ENCODE results near the gene GSC. TPM values are rescaled to one million over a fixed set of nuclear protein-coding genes. Genes with fewer than 3 reads are reported as not detected.

Gene GSC
- total RNA-seq, 1 donor from 2014 or later: not detected

GRCh38 chr14:94774344-94775090 lies 4.6 kb upstream of the GSC start:
- Mint-ChIP-seq H3K36me3 (ENCODE audit: low read depth, unreplicated experiment) (no peaks in the 10 kb centered on the region), H3K27me3 (ENCODE audit: unreplicated experiment) (peaks cover 25% of the 10 kb centered on the region), H3K4me1 (ENCODE audit: unreplicated experiment) (peaks cover 26% of the 10 kb centered on the region), H3K4me3 (ENCODE audit: unreplicated experiment) (no peak overlapping the region), H3K9me3 (ENCODE audit: unreplicated experiment) (no peaks in the 10 kb centered on the region), H3K27ac (ENCODE audit: unreplicated experiment) (no peak overlapping the region)
- no peak for TF ChIP-seq CTCF (IDR thresholded peaks at IDR 0.05; ENCODE audit: unreplicated experiment)
- DNase-seq (ENCODE audit: low spot score): no peak

- H3K27me3 Mint-ChIP-seq (ENCODE audit: unreplicated experiment): peaks cover 27% of the 10 kb centered on the region
- H3K36me3 Mint-ChIP-seq (ENCODE audit: low read depth, unreplicated experiment): no peaks in the 10 kb centered on the region
- DNase-seq (ENCODE audit: low spot score): peak; percentile 26
- H3K9me3 Mint-ChIP-seq (ENCODE audit: unreplicated experiment): no peaks in the 10 kb centered on the region
- no peak for TF ChIP-seq CTCF (IDR thresholded peaks at IDR 0.05; ENCODE audit: unreplicated experiment)
- no peak overlapping the region for H3K27ac Mint-ChIP-seq (ENCODE audit: unreplicated experiment)
- no peak overlapping the region for H3K4me3 Mint-ChIP-seq (ENCODE audit: unreplicated experiment)
- peaks cover 29% of the 10 kb centered on the region for H3K4me1 Mint-ChIP-seq (ENCODE audit: unreplicated experiment)
These were observed 3.9 kb upstream of the GSC start for GRCh38 chr14:94773655-94774343.

- peak; percentile 45 for DNase-seq (ENCODE audit: low spot score)
- Mint-ChIP-seq H3K4me1 (ENCODE audit: unreplicated experiment) (peaks cover 33% of the 10 kb centered on the region), H3K9me3 (ENCODE audit: unreplicated experiment) (no peaks in the 10 kb centered on the region), H3K27me3 (ENCODE audit: unreplicated experiment) (peaks cover 30% of the 10 kb centered on the region), H3K36me3 (ENCODE audit: low read depth, unreplicated experiment) (no peaks in the 10 kb centered on the region), H3K27ac (ENCODE audit: unreplicated experiment) (no peak overlapping the region), H3K4me3 (ENCODE audit: unreplicated experiment) (no peak overlapping the region)
- no peak for TF ChIP-seq CTCF (IDR thresholded peaks at IDR 0.05; ENCODE audit: unreplicated experiment)
These were observed 3.2 kb upstream of the GSC start for GRCh38 chr14:94773061-94773648.

- no peak for DNase-seq (ENCODE audit: low spot score)
- peaks cover 30% of the 10 kb centered on the region for H3K27me3 Mint-ChIP-seq (ENCODE audit: unreplicated experiment)
- no peak overlapping the region for H3K27ac Mint-ChIP-seq (ENCODE audit: unreplicated experiment)
- H3K4me1 Mint-ChIP-seq (ENCODE audit: unreplicated experiment): peaks cover 33% of the 10 kb centered on the region
- H3K9me3 Mint-ChIP-seq (ENCODE audit: unreplicated experiment): no peaks in the 10 kb centered on the region
- H3K36me3 Mint-ChIP-seq (ENCODE audit: low read depth, unreplicated experiment): no peaks in the 10 kb centered on the region
- H3K4me3 Mint-ChIP-seq (ENCODE audit: unreplicated experiment): no peak overlapping the region
- TF ChIP-seq CTCF (IDR thresholded peaks at IDR 0.05; ENCODE audit: unreplicated experiment): no peak
These were observed 2.6 kb upstream of the GSC start for GRCh38 chr14:94772548-94772947.
